K562 (cell line): Measurements from ENCODE around the gene MAP1A. TPM values are rescaled to one million over a fixed set of nuclear protein-coding genes. Genes with fewer than 3 reads are reported as not detected.
A peak's percentile ranks its signal among the peaks of the same experiment; 100 is the strongest.

Experiments used
- ATAC-seq: fragments of 200-7000 bp; cut with Tn5 transposase; 3 replicates; pipeline ENCODE4 v1.9.1; 2020; ENCODE audit warnings: moderate library complexity
- BruUV-seq: library from RNA; stranded (reverse); fragments of 400-500 nt; replicated peaks from 2 replicates; lab custom pipeline; 2021; lab: Mats Ljungman, UMichigan
- CTCF ChIA-PET: fragments of 300-600 bp; formaldehyde crosslinking; extraction: SDS; loops from one replicate; lab custom pipeline; 2021; ENCODE audit warnings: low intra/inter-chr PET ratio; lab: Yijun Ruan, JAX
- POLR2A ChIA-PET: fragments of 300-600, 350-650 bp; sonication (Branson Sonifier 250); formaldehyde crosslinking; extraction: SDS; loops from one replicate; lab custom pipeline; 2021; ENCODE audit warnings: antibody characterized with exemption, inconsistent platforms; lab: Yijun Ruan, JAX
- DNase-seq, 4 experiments: peaks; one replicate each; pipeline versions ENCODE4 v3.0.0 to v3.0.0-alpha.2; 2011 to 2018; ENCODE audit warnings: low spot score in 3 of 4, mixed read lengths in 3 of 4; ENCODE audit errors: extremely low read depth in 1 of 4
- FAIRE-seq: peaks from 2 replicates; lab custom pipeline; 2011; peaks lifted over from hg19 to GRCh38; lab: Jason Lieb, UNC
- H2AFZ ChIP-seq: 2 replicates; pipeline ENCODE4 v1.6.0; 2011; ENCODE audit warnings: low read depth, low read length, control low read depth, inconsistent platforms
- H3K27ac ChIP-seq: fragments of 200-600 bp; 3 replicates; pipeline ENCODE4 v1.8.0; 2011; ENCODE audit warnings: low read depth, mild to moderate bottlenecking, control low read depth, inconsistent platforms, low read length, moderate library complexity, mixed read lengths; ENCODE audit errors: extremely low read depth
- H3K27me3 ChIP-seq, 2 experiments: fragments of 300-600 bp in 1 of 2; 2 replicates in 1 of 2; 3 replicates in 1 of 2; pipeline versions ENCODE4 v1.6.0 to v1.8.0; 2011; ENCODE audit warnings: inconsistent platforms in 2 of 2, low read length in 2 of 2, mild to moderate bottlenecking in 1 of 2, mixed read lengths in 1 of 2, moderate library complexity in 1 of 2; ENCODE audit not compliant: control insufficient read depth in 2 of 2, insufficient read depth in 2 of 2
- H3K36me3 ChIP-seq: fragments of 300-600 bp; 3 replicates; pipeline ENCODE4 v1.8.0; 2011; ENCODE audit warnings: mild to moderate bottlenecking, low read length, inconsistent platforms; ENCODE audit not compliant: control insufficient read depth, insufficient read depth
- H3K4me1 ChIP-seq, 2 experiments: fragments of 200-600 bp in 1 of 2; replicated peaks in 1 of 2; 2 replicates in 1 of 2; 3 replicates in 1 of 2; pipeline versions ENCODE4 v1.5.1 to v1.8.0; 2011; ENCODE audit warnings: inconsistent platforms in 2 of 2, low read length in 2 of 2, mild to moderate bottlenecking in 1 of 2, mixed read lengths in 1 of 2, moderate library complexity in 1 of 2; ENCODE audit not compliant: control insufficient read depth in 2 of 2, insufficient read depth in 2 of 2
- H3K4me2 ChIP-seq: 2 replicates; pipeline ENCODE4 v1.6.1; 2011; ENCODE audit warnings: low read length, control low read depth, inconsistent platforms, mixed read lengths; ENCODE audit not compliant: insufficient read depth
- H3K4me3 ChIP-seq: fragments of 200-600 bp; sonication (generic), shearing (Covaris generic); 2 replicates; pipeline ENCODE4 v1.5.1; 2016; ENCODE audit warnings: control low read depth, inconsistent platforms
- H3K79me2 ChIP-seq: fragments of 200-600 bp; 3 replicates; pipeline ENCODE4 v1.8.0; 2011; ENCODE audit warnings: low read length, inconsistent platforms; ENCODE audit not compliant: control insufficient read depth, insufficient read depth
- H3K9ac ChIP-seq, 2 experiments: 2 replicates each; pipeline versions ENCODE4 v1.6.0 to v1.6.1; 2011; ENCODE audit warnings: low read depth in 2 of 2, low read length in 2 of 2, control low read depth in 1 of 2, inconsistent platforms in 1 of 2, mild to moderate bottlenecking in 1 of 2, mixed read lengths in 1 of 2; ENCODE audit not compliant: insufficient read depth in 1 of 2
- H3K9me1 ChIP-seq: one replicate; pipeline ENCODE4 v1.6.0; 2011; ENCODE audit warnings: inconsistent platforms, mild to moderate bottlenecking, low read length, moderate library complexity; ENCODE audit not compliant: control insufficient read depth, insufficient read depth
- H3K9me3 ChIP-seq: replicated peaks from 2 replicates; pipeline ENCODE4 v1.5.1; 2011; ENCODE audit warnings: low read depth, low read length, inconsistent platforms; ENCODE audit not compliant: control insufficient read depth, insufficient read depth
- H4K20me1 ChIP-seq: replicated peaks from 2 replicates; pipeline ENCODE4 v1.6.1; 2011; ENCODE audit warnings: low read length, inconsistent platforms, mixed read lengths; ENCODE audit not compliant: control insufficient read depth, insufficient read depth
- ARNT ChIP-seq, 2 experiments: fragments of 450-650 bp; IDR thresholded peaks; 2 replicates each; pipeline ENCODE4 v1.6.1; 2016; ENCODE audit warnings: mild to moderate bottlenecking in 1 of 2
- E2F8 ChIP-seq: fragments of 450-650 bp; IDR thresholded peaks from 2 replicates; pipeline ENCODE4 v1.7.1; 2018; ENCODE audit warnings: mild to moderate bottlenecking, low read depth; ENCODE audit not compliant: partially characterized antibody
- FOXA3 ChIP-seq, 2 experiments: fragments of 450-650 bp in 1 of 2; sonication (generic) in 1 of 2; formaldehyde crosslinking; IDR thresholded peaks in 1 of 2; conservative IDR thresholded peaks in 1 of 2; 2 replicates each; pipeline versions ENCODE4 v1.4.0 to v1.8.0; 2020 to 2022; ENCODE audit warnings: mild to moderate bottlenecking in 2 of 2, missing genetic modification reagents in 1 of 2
- KDM1A ChIP-seq, 2 experiments: fragments of 450-650 bp; IDR thresholded peaks; 2 replicates each; pipeline ENCODE4 v1.6.1; 2016; ENCODE audit warnings: mild to moderate bottlenecking in 2 of 2
- KDM2B ChIP-seq: fragments of 250-450 bp; sonication (Bioruptor Pico); IDR thresholded peaks from 2 replicates; pipeline ENCODE4 v1.8.0; 2021; ENCODE audit warnings: mild to moderate bottlenecking, moderate library complexity
- MIER1 ChIP-seq: fragments of 450-650 bp; IDR thresholded peaks from 2 replicates; pipeline ENCODE4 v1.6.1; 2016; ENCODE audit warnings: antibody characterized with exemption, mild to moderate bottlenecking, low read depth
- MTA2 ChIP-seq: fragments of 450-650 bp; IDR thresholded peaks from 2 replicates; pipeline ENCODE4 v1.6.1; 2016; ENCODE audit warnings: low read depth
- NFRKB ChIP-seq: fragments of 450-650 bp; IDR thresholded peaks from 2 replicates; pipeline ENCODE4 v1.6.1; 2016; ENCODE audit warnings: low read depth
- RCOR1 ChIP-seq, 2 experiments: IDR thresholded peaks; 2 replicates each; pipeline ENCODE4 v1.6.1; 2012; ENCODE audit warnings: low read depth in 2 of 2, low read length in 2 of 2, borderline replicate concordance in 1 of 2, improper control_type of control experiment in 1 of 2
- SMARCA5 ChIP-seq: fragments of 450-650 bp; IDR thresholded peaks from 2 replicates; pipeline ENCODE4 v1.6.1; 2016
- SNIP1 ChIP-seq: fragments of 450-650 bp; IDR thresholded peaks from 2 replicates; pipeline ENCODE4 v1.7.1; 2017; ENCODE audit warnings: low read depth, mild to moderate bottlenecking
- ZFP1 ChIP-seq: fragments of 450-650 bp; formaldehyde crosslinking; IDR thresholded peaks from 2 replicates; pipeline ENCODE4 v1.4.0; 2020; ENCODE audit warnings: mild to moderate bottlenecking, mixed read lengths
- ZNF134 ChIP-seq: fragments of 250-450 bp; sonication (Bioruptor Pico); conservative IDR thresholded peaks from 2 replicates; pipeline ENCODE4 v1.4.0; 2020
- WGBS: fragments of 100-300 bp; shearing (Covaris generic); methylation state at CpG from one replicate; pipeline ENCODE4 v1.1.6; 2016; ENCODE audit warnings: low coverage, mixed read lengths; ENCODE audit not compliant: insufficient coverage; ENCODE audit errors: missing lambda C conversion rate; 5-methylcytosine and 5-hydroxymethylcytosine counted together
- in situ Hi-C: fragments of 300-500 bp; cut with MboI; formaldehyde crosslinking; loops from 4 replicates; pipeline ENCODE4 v1.15.0; 2018; ENCODE audit warnings: inconsistent platforms, mixed read lengths
- intact Hi-C: fragments of 100-400 bp; cut with micrococcal nuclease; formaldehyde crosslinking; loops from 2 replicates; pipeline ENCODE4 v1.14.2; 2022
- polyA plus RNA-seq, 8 experiments: library from polyadenylated mRNA; depleted of rRNA in 4 of 8; stranded (reverse) in 5 of 8; unstranded in 3 of 8; fragments of >200 nt; fragmentation: Nextera tagmentation in 2 of 8; fragmentation: Illumina TruSeq in 1 of 8; extraction: Ambion mirVana in 2 of 8; extraction: Trizol in 1 of 8; gene quantifications; 2 replicates each; pipeline versions ENCODE4 v1.2.1 to v1.2.3, GENCODE V29; 2011 to 2014; ENCODE audit warnings: inconsistent platforms in 1 of 8, missing spikeins in 1 of 8
- total RNA-seq, 7 experiments: library from RNA; depleted of rRNA in 6 of 7; stranded (reverse); fragments of >200 nt in 6 of 7; fragmentation: Illumina TruSeq in 2 of 7; extraction: Trizol in 2 of 7; gene quantifications; 2 replicates each; pipeline versions ENCODE4 v1.2.1 to v1.2.3, GENCODE V29; 2011 to 2021; ENCODE audit warnings: low replicate concordance in 1 of 7

MAP1A gene
- total and polyA plus RNA-seq, 9 of the 15 experiments (the other 6 are each of a cell fraction or from before 2014, with no cell fraction given), result 2.0 to 20.3 (median 7.3) TPM

- TF ChIP-seq RCOR1 (IDR thresholded peaks at IDR 0.05; ENCODE audit: borderline replicate concordance in 1 of 2, low read depth in 2 of 2, low read length in 2 of 2) (0 out of 4 replicates have a peak, but pooled peaks of 1 of the 2 experiments have one; percentile 17), NFRKB (0 out of 2 replicates have a peak, but pooled peaks have one; percentile 37)
These were observed 8.3 kb upstream of the MAP1A start (continued) for GRCh38 chr15:43508991-43509659.

DNA sequence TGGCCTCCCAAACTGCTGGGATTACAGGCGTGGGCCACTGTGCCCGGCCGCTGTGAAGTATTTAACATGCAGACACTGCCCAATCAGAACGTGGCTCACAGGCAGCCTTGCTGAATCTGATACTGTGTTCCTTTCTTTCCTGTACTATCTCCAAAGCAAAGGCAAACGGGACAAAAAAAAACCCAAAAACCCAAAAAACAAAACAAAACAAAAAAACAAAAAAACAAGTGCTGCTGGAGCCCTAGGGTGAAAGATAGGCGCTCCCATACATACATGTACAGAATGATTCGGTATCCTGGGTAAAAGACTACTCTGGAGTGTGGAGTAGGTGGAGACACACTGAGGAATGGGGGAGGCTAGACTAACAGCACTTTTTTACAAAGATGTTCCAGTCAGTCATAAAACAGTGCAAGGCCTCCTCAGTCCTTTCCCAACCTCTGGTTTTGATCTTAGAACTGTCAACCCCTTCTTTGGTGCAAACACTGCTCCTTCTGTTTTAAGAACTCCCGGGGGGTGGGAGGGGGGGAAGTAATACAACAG is 7.7 kb upstream of the MAP1A start:
- BruUV-seq, result no TSS peak
- Histone ChIP-seq H3K27ac (peak overlapping the region; percentile 93), H2AFZ (peak overlapping the region; percentile 95), H3K9me1 (no peaks in the 10 kb centered on the region), H3K9me3 (no peaks in the 10 kb centered on the region), H3K4me3 (peak overlapping the region; percentile 58), H3K9ac (peak overlapping the region in 1 of 2 experiments; percentile 75; a peak in 3 of 4 replicates), H4K20me1 (peaks cover 3% of the 10 kb centered on the region; the same call in 1 of the 2 replicates), H3K4me2 (peak overlapping the region; percentile 90), H3K4me1 (peaks cover 17 to 58% of the 10 kb centered on the region in 2 experiments), H3K36me3 (no peaks in the 10 kb centered on the region), H3K79me2 (peaks cover 8% of the 10 kb centered on the region; the same call in 2 of the 3 replicates), H3K27me3 (no peaks in the 10 kb centered on the region)
- ATAC-seq (no peak), DNase-seq (peak in 2 of 4 experiments; percentile 30 to 57), FAIRE-seq (no peak)
- 5% methylated on average over 8 of the region's 8 CpGs for WGBS
- CTCF ChIA-PET, result interaction anchor here (1.2 kb wide), 1 partner anchor 11 kb away, joined by 4 read pairs; no protein-coding TSS in a partner anchor
- in situ Hi-C loops (no loop called here), intact Hi-C loops (loop anchor here (1.0 to 5.0 kb wide), 3 partner anchors 27 to 137 kb away; partner anchors contain the start of genes TUBGCP4 and ZSCAN29)
- POLR2A ChIA-PET, result interaction anchor here (0.6 to 2.7 kb wide), 6 partner anchors 9 to 370 kb away, joined by 3 to 21 read pairs (median 4); partner anchors contain the start of gene TP53BP1
- TF ChIP-seq NFRKB (peak; percentile 8; the same call in 1 of the 2 replicates), ZFP1 (no peak), E2F8 (peak; percentile 51), SNIP1 (0 out of 2 replicates have a peak, but pooled peaks have one; percentile 20), ARNT (IDR thresholded peaks at IDR 0.05) (peak; percentile 34 to 44; a peak in 2 of 4 replicates), KDM2B (CRISPR knock-in tag) (no peak), SMARCA5 (0 out of 2 replicates have a peak, but pooled peaks have one; percentile 13), KDM1A (IDR thresholded peaks at IDR 0.05) (no peak), MIER1 (peak; percentile 42; the same call in 1 of the 2 replicates), ZNF134 (CRISPR knock-in tag) (no peak), MTA2 (peak; percentile 24; the same call in 1 of the 2 replicates), FOXA3 (CRISPR knock-in tag; conservative IDR thresholded peaks at IDR 0.05 in 1 of 2, IDR thresholded peaks at IDR 0.05 in 1 of 2) (no peak)
